ENCODE results near the gene FHIT. TPM values are rescaled to one million over a fixed set of nuclear protein-coding genes. Genes with fewer than 3 reads are reported as not detected.

FHIT gene
- total RNA-seq, 4 donors from 2014 or later: 0.72 to 5.2 (median 2.1) TPM

DNA sequence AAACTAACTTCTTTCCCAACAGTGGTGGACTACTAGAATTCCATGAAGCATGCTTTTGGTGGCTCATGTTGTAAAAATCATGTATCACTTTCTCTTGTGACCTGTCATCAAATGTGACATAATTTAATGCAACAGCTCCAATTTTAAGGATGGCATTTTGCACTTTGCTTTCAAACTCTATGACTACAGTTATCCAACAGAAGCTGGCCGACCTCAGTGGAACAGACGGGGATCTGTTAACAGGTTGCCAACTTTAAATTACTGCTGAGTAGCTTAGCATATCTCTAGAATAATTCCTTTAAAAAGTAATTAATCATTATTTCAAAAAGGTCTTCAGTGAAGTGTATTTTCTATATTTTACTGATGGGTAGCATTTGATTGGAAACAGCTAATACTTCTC is 907.4 kb downstream of the FHIT start:
- Histone ChIP-seq H3K27me3 (no peaks in the 10 kb centered on the region), H3K4me3 (no peak overlapping the region), H3K36me3 (no peaks in the 10 kb centered on the region), H3K4me1 (no peaks in the 10 kb centered on the region), H3K27ac (no peak overlapping the region), H3K9me3 (no peaks in the 10 kb centered on the region)
- ATAC-seq: no peak
- in situ Hi-C loops (cut with MboI; ENCODE audit: low sequenced_read_pairs in 4 of 4): no loop called here
- intact Hi-C loops (cut with DNase I; ENCODE audit: low total_unique reads): no loop called here
- DNase-seq: no peak
- TF ChIP-seq, protein P1, sequence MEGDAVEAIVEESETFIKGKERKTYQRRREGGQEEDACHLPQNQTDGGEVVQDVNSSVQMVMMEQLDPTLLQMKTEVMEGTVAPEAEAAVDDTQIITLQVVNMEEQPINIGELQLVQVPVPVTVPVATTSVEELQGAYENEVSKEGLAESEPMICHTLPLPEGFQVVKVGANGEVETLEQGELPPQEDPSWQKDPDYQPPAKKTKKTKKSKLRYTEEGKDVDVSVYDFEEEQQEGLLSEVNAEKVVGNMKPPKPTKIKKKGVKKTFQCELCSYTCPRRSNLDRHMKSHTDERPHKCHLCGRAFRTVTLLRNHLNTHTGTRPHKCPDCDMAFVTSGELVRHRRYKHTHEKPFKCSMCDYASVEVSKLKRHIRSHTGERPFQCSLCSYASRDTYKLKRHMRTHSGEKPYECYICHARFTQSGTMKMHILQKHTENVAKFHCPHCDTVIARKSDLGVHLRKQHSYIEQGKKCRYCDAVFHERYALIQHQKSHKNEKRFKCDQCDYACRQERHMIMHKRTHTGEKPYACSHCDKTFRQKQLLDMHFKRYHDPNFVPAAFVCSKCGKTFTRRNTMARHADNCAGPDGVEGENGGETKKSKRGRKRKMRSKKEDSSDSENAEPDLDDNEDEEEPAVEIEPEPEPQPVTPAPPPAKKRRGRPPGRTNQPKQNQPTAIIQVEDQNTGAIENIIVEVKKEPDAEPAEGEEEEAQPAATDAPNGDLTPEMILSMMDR (IDR thresholded peaks at IDR 0.05 in 4 of 5, conservative IDR thresholded peaks at IDR 0.05 in 1 of 5): no peak
- no peak for TF ChIP-seq POLR2A (IDR thresholded peaks at IDR 0.05)

- Histone ChIP-seq H3K27ac (no peak overlapping the region), H3K36me3 (no peaks in the 10 kb centered on the region), H3K4me3 (no peak overlapping the region), H3K27me3 (no peaks in the 10 kb centered on the region), H3K4me1 (no peaks in the 10 kb centered on the region), H3K9me3 (no peaks in the 10 kb centered on the region)
- intact Hi-C loops (cut with DNase I; ENCODE audit: low total_unique reads) (no loop called here), in situ Hi-C loops (cut with MboI; ENCODE audit: low sequenced_read_pairs in 4 of 4) (no loop called here)
- DNase-seq (no peak), ATAC-seq (no peak)
- TF ChIP-seq, protein P1 (IDR thresholded peaks at IDR 0.05 in 4 of 5, conservative IDR thresholded peaks at IDR 0.05 in 1 of 5): no peak
- no peak for TF ChIP-seq POLR2A (IDR thresholded peaks at IDR 0.05)
These were observed 911.9 kb downstream of the FHIT start for GRCh38 chr3:60339304-60339703.

DNA sequence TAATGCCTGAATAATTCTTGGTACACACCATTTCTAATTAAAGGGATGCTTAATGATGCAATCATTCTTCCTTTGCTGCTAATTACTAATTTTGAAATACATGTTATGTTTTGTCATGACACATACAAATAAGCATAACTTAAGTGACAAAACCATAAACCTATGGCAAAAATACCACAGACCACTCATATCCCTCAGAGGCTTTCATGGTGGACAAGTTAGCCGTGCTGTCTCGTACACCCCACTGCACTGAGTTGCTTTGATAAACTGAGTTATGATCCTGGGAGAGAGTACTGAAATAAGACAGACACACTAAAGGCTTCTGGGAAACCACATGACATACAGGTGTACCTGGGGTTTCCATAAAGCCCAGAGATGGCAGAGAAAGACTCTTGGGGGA is 913.8 kb downstream of the FHIT start:
- no peak overlapping the region for H3K27ac ChIP-seq
- no peak for DNase-seq
- TF ChIP-seq, protein P1 (IDR thresholded peaks at IDR 0.05 in 4 of 5, conservative IDR thresholded peaks at IDR 0.05 in 1 of 5): no peak
- H3K36me3 ChIP-seq: no peaks in the 10 kb centered on the region
- ATAC-seq: no peak
- H3K27me3 ChIP-seq: no peaks in the 10 kb centered on the region
- in situ Hi-C loops (cut with MboI; ENCODE audit: low sequenced_read_pairs in 4 of 4) (no loop called here), intact Hi-C loops (cut with DNase I; ENCODE audit: low total_unique reads) (no loop called here)
- H3K4me3 ChIP-seq: no peak overlapping the region
- H3K4me1 ChIP-seq: no peaks in the 10 kb centered on the region
- no peaks in the 10 kb centered on the region for H3K9me3 ChIP-seq

DNA sequence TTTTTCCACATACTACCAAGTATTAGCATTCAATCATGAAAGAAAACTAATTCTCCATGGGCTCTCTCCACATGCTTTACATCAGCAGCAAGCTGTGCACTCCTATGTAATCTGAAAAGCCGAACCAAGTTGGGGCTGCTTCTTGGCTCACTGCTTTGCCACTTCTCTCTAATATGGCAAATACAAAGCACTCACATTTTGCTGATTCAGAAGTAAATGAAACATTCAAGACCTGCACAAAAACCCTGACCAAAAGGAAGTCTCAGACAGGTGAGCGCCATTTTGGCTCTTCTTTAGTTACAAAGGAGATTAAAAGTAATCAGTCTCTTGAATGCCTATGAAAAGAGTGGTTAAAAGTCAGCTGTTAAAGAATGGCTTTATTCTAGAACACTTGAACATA is 915.2 kb downstream of the FHIT start:
- no peak overlapping the region for H3K27ac ChIP-seq
- no peak for DNase-seq
- no peaks in the 10 kb centered on the region for H3K36me3 ChIP-seq
- no peak overlapping the region for H3K4me3 ChIP-seq
- H3K4me1 ChIP-seq: no peaks in the 10 kb centered on the region
- H3K27me3 ChIP-seq: no peaks in the 10 kb centered on the region
- intact Hi-C loops (cut with DNase I; ENCODE audit: low total_unique reads) (no loop called here), in situ Hi-C loops (cut with MboI; ENCODE audit: low sequenced_read_pairs in 4 of 4) (no loop called here)
- no peak for ATAC-seq
- TF ChIP-seq, protein P1 (IDR thresholded peaks at IDR 0.05 in 4 of 5, conservative IDR thresholded peaks at IDR 0.05 in 1 of 5): no peak
- TF ChIP-seq POLR2A (IDR thresholded peaks at IDR 0.05): no peak
- no peaks in the 10 kb centered on the region for H3K9me3 ChIP-seq

DNA sequence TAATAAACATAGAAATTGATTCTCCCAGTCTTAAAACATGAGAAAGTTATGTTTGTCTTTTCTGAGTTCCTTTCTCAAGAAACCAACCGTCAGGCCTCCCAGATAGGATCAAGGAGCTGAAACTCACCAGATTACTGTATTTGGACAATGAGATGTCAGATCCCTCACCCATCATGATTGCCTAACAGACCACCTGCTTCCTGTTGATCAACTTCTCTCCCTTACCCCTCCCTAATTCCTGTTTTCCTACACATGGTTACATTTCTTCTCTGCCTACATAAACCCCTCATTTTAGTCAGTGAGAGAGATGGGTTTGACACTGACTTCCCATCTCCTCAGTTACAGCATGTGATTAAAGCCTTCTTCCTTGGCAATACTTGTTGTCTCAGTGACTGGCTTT is 917.5 kb downstream of the FHIT start:
- Histone ChIP-seq H3K9me3 (no peaks in the 10 kb centered on the region), H3K36me3 (no peaks in the 10 kb centered on the region), H3K4me1 (no peaks in the 10 kb centered on the region), H3K27ac (no peak overlapping the region), H3K4me3 (no peak overlapping the region), H3K27me3 (no peaks in the 10 kb centered on the region)
- no peak for TF ChIP-seq POLR2A (IDR thresholded peaks at IDR 0.05)
- TF ChIP-seq, protein P1 (IDR thresholded peaks at IDR 0.05 in 4 of 5, conservative IDR thresholded peaks at IDR 0.05 in 1 of 5): no peak
- DNase-seq (no peak), ATAC-seq (no peak)
- intact Hi-C loops (cut with DNase I; ENCODE audit: low total_unique reads) (no loop called here), in situ Hi-C loops (cut with MboI; ENCODE audit: low sequenced_read_pairs in 4 of 4) (no loop called here)
